H1 (cell line): ENCODE measurements around the gene KRTAP10-3.
"Not testable (repeated sequence)": the region's sequence is repeated elsewhere in the genome, so short reads cannot be mapped to it uniquely, and the experiment has no call there.

ENCODE experiments used
- CHD2 ChIP-seq: IDR thresholded peaks from 2 replicates; pipeline ENCODE4 v1.6.1; 2012; ENCODE audit warnings: low read length, improper control_type of control experiment
- CREB1 ChIP-seq: IDR thresholded peaks from 2 replicates; pipeline ENCODE4 v1.6.1; 2012; ENCODE audit warnings: inconsistent platforms
- CTCF ChIP-seq, 3 experiments: IDR thresholded peaks; 1 replicate in 2 of 3; 2 replicates in 1 of 3; pipeline versions ENCODE4 v1.5.1 to v1.6.1; 2011; ENCODE audit warnings: low read length in 3 of 3, mild to moderate bottlenecking in 3 of 3, inconsistent platforms in 2 of 3, low read depth in 1 of 3, moderate library complexity in 1 of 3; ENCODE audit not compliant: insufficient read depth in 1 of 3; ENCODE audit errors: control extremely low read depth in 1 of 3
- EP300 ChIP-seq, 2 experiments: IDR thresholded peaks; 1 replicate in 1 of 2; 2 replicates in 1 of 2; pipeline ENCODE4 v1.6.1; 2011 to 2012; ENCODE audit warnings: low read depth in 2 of 2, low read length in 2 of 2, mild to moderate bottlenecking in 2 of 2, borderline replicate concordance in 1 of 2, inconsistent platforms in 1 of 2, moderate library complexity in 1 of 2
- EZH2 ChIP-seq: fragments of 200-600 bp; sonication (generic); IDR thresholded peaks from 2 replicates; pipeline ENCODE4 v1.7.1; 2012; ENCODE audit warnings: low read depth, mild to moderate bottlenecking, moderate library complexity, low read length, inconsistent platforms; ENCODE audit not compliant: severe bottlenecking
- GABPA ChIP-seq: IDR thresholded peaks from 2 replicates; pipeline ENCODE4 v1.6.1; 2011; ENCODE audit warnings: mild to moderate bottlenecking, low read length, moderate library complexity, borderline replicate concordance; ENCODE audit not compliant: insufficient read depth
- POLR2AphosphoS5 ChIP-seq: IDR thresholded peaks from 2 replicates; pipeline ENCODE4 v1.6.1; 2011; ENCODE audit warnings: low read depth, low read length
- SP2 ChIP-seq: IDR thresholded peaks from 2 replicates; pipeline ENCODE4 v1.6.1; 2012; ENCODE audit warnings: mild to moderate bottlenecking, low read length, inconsistent platforms

GRCh38 chr21:44550285-44550684, 8.3 kb downstream of the KRTAP10-3 start:
- TF ChIP-seq CTCF (IDR thresholded peaks at IDR 0.05; ENCODE audit: control extremely low read depth in 1 of 3, insufficient read depth in 1 of 3, low read depth in 1 of 3, low read length in 3 of 3); POLR2AphosphoS5; EP300 (IDR thresholded peaks at IDR 0.05; ENCODE audit: borderline replicate concordance in 1 of 2, low read depth in 2 of 2, low read length in 2 of 2); EZH2; CREB1; GABPA; SP2; CHD2: not testable (repeated sequence)
